Measurements from ENCODE around the gene CLNK.

DNA sequence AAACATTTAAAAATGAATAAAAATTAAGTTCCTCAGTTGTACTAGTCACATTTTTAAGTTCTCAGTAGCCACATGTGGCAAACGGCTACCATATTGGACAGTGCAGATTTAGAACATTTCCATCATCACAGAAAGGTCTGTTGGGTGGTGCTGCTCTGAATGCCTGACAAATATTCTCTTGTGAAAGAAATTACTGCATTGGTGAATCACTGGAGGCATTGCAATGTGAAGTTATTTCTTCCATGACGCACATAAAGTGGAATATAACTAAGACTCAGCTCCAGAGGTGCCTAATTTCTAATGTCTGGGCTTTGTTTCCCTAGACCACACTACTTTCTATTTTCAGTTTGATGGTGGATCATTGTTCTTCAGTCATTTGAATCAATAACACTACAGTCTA lies 44.9 kb downstream of the CLNK start:
- TF ChIP-seq, protein P1, sequence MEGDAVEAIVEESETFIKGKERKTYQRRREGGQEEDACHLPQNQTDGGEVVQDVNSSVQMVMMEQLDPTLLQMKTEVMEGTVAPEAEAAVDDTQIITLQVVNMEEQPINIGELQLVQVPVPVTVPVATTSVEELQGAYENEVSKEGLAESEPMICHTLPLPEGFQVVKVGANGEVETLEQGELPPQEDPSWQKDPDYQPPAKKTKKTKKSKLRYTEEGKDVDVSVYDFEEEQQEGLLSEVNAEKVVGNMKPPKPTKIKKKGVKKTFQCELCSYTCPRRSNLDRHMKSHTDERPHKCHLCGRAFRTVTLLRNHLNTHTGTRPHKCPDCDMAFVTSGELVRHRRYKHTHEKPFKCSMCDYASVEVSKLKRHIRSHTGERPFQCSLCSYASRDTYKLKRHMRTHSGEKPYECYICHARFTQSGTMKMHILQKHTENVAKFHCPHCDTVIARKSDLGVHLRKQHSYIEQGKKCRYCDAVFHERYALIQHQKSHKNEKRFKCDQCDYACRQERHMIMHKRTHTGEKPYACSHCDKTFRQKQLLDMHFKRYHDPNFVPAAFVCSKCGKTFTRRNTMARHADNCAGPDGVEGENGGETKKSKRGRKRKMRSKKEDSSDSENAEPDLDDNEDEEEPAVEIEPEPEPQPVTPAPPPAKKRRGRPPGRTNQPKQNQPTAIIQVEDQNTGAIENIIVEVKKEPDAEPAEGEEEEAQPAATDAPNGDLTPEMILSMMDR (IDR thresholded peaks at IDR 0.05; ENCODE audit: low read length), result no peak
- no peak for TF ChIP-seq EZH2 (IDR thresholded peaks at IDR 0.05; ENCODE audit: borderline replicate concordance, low read length)

Data from OCI-LY1 (cell line).